ENCODE data around the gene JAML. TPM values are rescaled to one million over a fixed set of nuclear protein-coding genes. Genes with fewer than 3 reads are reported as not detected.

JAML gene
- total and polyA plus RNA-seq, 9 of the 15 experiments (the other 6 are each of a cell fraction or from before 2014, with no cell fraction given), result 0.05 to 0.32 (median 0.22) TPM; not detected in 4

DNA sequence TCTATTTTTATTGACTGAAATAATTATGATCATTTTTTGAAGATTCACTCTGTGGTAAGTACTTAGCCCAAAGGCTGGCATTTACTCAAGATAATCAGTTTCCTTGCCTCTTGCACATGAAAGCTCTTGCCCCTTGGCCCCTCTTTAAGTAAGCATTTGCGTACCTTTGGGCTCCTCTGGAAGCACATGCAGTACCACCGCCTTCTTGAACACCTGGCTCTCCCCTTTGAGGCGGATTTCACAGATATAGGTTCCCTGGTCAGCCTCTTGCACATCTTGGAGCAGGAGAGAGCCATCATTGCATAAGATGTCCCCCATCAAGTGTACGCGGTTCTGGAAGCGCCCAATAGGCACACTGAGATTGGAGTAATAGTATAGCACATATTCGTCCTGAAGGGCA is 14.5 kb downstream of the JAML start:
- Histone ChIP-seq H3K9me3 (replicated peaks; ENCODE audit: control insufficient read depth, insufficient read depth, low read depth, low read length) (no peaks in the 10 kb centered on the region), H2AFZ (ENCODE audit: low read depth, low read length) (no peak overlapping the region), H3K27ac (ENCODE audit: extremely low read depth, low read depth, low read length) (no peak overlapping the region), H3K79me2 (ENCODE audit: control insufficient read depth, insufficient read depth, low read length) (no peaks in the 10 kb centered on the region), H3K4me1 (replicated peaks in 1 of 2; ENCODE audit: control insufficient read depth in 2 of 2, insufficient read depth in 2 of 2, low read length in 2 of 2) (peaks cover 0 to 5% of the 10 kb centered on the region in 2 experiments; a peak in 2 of 5 replicates), H3K4me3 (no peak overlapping the region), H3K27me3 (ENCODE audit: control insufficient read depth in 2 of 2, insufficient read depth in 2 of 2, low read length in 2 of 2) (peaks cover 7 to 16% of the 10 kb centered on the region in 2 experiments; a peak in 4 of 5 replicates), H3K9me1 (ENCODE audit: control insufficient read depth, insufficient read depth, low read length) (no peaks in the 10 kb centered on the region), H3K4me2 (ENCODE audit: insufficient read depth, low read length) (no peak overlapping the region), H3K9ac (ENCODE audit: insufficient read depth in 1 of 2, low read depth in 2 of 2, low read length in 2 of 2) (no peak overlapping the region), H4K20me1 (replicated peaks; ENCODE audit: control insufficient read depth, insufficient read depth, low read length) (no peaks in the 10 kb centered on the region), H3K36me3 (ENCODE audit: control insufficient read depth, insufficient read depth, low read length) (no peaks in the 10 kb centered on the region)
- WGBS (ENCODE audit: insufficient coverage, low coverage, missing lambda C conversion rate), result 13% methylated on average over 7 of the region's 7 CpGs
- FAIRE-seq (no peak), DNase-seq (ENCODE audit: extremely low read depth in 1 of 4, low spot score in 3 of 4) (no peak), ATAC-seq (no peak)
- intact Hi-C loops (cut with micrococcal nuclease), result no loop called here
- no peak for TF ChIP-seq ATF1 (CRISPR knock-in tag; IDR thresholded peaks at IDR 0.05)
- TF ChIP-seq ATF1 (tag; IDR thresholded peaks at IDR 0.05), result no peak
- no peak for TF ChIP-seq RBM34 (IDR thresholded peaks at IDR 0.05; ENCODE audit: borderline replicate concordance, insufficient read depth, low read length)
- no peak for TF ChIP-seq ZFP30 (CRISPR knock-in tag; IDR thresholded peaks at IDR 0.05; ENCODE audit: borderline replicate concordance)
- TF ChIP-seq, protein P1, sequence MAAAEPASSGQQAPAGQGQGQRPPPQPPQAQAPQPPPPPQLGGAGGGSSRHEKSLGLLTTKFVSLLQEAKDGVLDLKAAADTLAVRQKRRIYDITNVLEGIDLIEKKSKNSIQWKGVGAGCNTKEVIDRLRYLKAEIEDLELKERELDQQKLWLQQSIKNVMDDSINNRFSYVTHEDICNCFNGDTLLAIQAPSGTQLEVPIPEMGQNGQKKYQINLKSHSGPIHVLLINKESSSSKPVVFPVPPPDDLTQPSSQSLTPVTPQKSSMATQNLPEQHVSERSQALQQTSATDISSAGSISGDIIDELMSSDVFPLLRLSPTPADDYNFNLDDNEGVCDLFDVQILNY (CRISPR knock-in tag; IDR thresholded peaks at IDR 0.05), result no peak
- no peak for TF ChIP-seq ZBTB17 (CRISPR knock-in tag; IDR thresholded peaks at IDR 0.05)
- no peak for TF ChIP-seq ZNF212 (CRISPR knock-in tag; IDR thresholded peaks at IDR 0.05)
- TF ChIP-seq, protein P2, sequence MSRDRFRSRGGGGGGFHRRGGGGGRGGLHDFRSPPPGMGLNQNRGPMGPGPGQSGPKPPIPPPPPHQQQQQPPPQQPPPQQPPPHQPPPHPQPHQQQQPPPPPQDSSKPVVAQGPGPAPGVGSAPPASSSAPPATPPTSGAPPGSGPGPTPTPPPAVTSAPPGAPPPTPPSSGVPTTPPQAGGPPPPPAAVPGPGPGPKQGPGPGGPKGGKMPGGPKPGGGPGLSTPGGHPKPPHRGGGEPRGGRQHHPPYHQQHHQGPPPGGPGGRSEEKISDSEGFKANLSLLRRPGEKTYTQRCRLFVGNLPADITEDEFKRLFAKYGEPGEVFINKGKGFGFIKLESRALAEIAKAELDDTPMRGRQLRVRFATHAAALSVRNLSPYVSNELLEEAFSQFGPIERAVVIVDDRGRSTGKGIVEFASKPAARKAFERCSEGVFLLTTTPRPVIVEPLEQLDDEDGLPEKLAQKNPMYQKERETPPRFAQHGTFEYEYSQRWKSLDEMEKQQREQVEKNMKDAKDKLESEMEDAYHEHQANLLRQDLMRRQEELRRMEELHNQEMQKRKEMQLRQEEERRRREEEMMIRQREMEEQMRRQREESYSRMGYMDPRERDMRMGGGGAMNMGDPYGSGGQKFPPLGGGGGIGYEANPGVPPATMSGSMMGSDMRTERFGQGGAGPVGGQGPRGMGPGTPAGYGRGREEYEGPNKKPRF (IDR thresholded peaks at IDR 0.05; ENCODE audit: low read depth, low read length), result no peak
- TF ChIP-seq, protein P3, sequence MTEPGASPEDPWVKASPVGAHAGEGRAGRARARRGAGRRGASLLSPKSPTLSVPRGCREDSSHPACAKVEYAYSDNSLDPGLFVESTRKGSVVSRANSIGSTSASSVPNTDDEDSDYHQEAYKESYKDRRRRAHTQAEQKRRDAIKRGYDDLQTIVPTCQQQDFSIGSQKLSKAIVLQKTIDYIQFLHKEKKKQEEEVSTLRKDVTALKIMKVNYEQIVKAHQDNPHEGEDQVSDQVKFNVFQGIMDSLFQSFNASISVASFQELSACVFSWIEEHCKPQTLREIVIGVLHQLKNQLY (CRISPR knock-in tag; conservative IDR thresholded peaks at IDR 0.05), result no peak
- no peak for TF ChIP-seq ZNF146 (CRISPR knock-in tag; IDR thresholded peaks at IDR 0.05; ENCODE audit: unreplicated experiment)
- no peak for TF ChIP-seq ZNF717 (CRISPR knock-in tag; IDR thresholded peaks at IDR 0.05)
- TF ChIP-seq BRF1 (IDR thresholded peaks at IDR 0.05; ENCODE audit: borderline replicate concordance, extremely low read depth, insufficient read length), result no peak
- in situ Hi-C loops (cut with MboI), result no loop called here
- CTCF ChIA-PET (ENCODE audit: low intra/inter-chr PET ratio), result no interaction called here
- no TSS peak for BruUV-seq (replicated peaks)
- POLR2A ChIA-PET, result interaction anchor here (0.8 kb wide), 2 partner anchors 338 to 647 kb away, joined by 3 read pairs; no protein-coding TSS in a partner anchor
